Endothelial cell of umbilical vein (primary cell): ENCODE data around the gene PLXDC1.
"Not testable (repeated sequence)": the region's sequence is repeated elsewhere in the genome, so short reads cannot be mapped to it uniquely, and the experiment has no call there.

Experiments
- CTCF ChIP-seq, 2 donors: IDR thresholded peaks; 1 replicate in 1 of 2; 2 replicates in 1 of 2; pipeline ENCODE4 v1.5.1; 2011; ENCODE audit warnings: low read length in 2 of 2, mild to moderate bottlenecking in 2 of 2, moderate library complexity in 2 of 2, control low read depth in 1 of 2, inconsistent platforms in 1 of 2, low read depth in 1 of 2; ENCODE audit not compliant: insufficient read depth in 1 of 2; ENCODE audit errors: extremely low read depth in 1 of 2
- MAX ChIP-seq: IDR thresholded peaks from 2 replicates; pipeline ENCODE4 v1.6.1; 2011; ENCODE audit not compliant: insufficient read depth, insufficient read length
- POLR2A ChIP-seq: IDR thresholded peaks from 2 replicates; pipeline ENCODE4 v1.6.1; 2012; ENCODE audit warnings: low read depth, mild to moderate bottlenecking, control low read depth, low read length

GRCh38 chr17:39129544-39129943 is 21.9 kb downstream of the PLXDC1 start:
- TF ChIP-seq POLR2A; CTCF (IDR thresholded peaks at IDR 0.05; ENCODE audit: extremely low read depth in 1 of 2, insufficient read depth in 1 of 2, low read depth in 1 of 2, low read length in 2 of 2); MAX: not testable (repeated sequence)
